HepG2 (cell line): Measurements from ENCODE around the gene SLCO2A1. TPM values are rescaled to one million over a fixed set of nuclear protein-coding genes. Genes with fewer than 3 reads are reported as not detected.

Experiments used
- ATAC-seq: fragments of 200-7000 bp; cut with Tn5 transposase; 3 replicates; pipeline ENCODE4 v1.9.1; 2020; ENCODE audit warnings: mild to moderate bottlenecking, moderate library complexity
- BruUV-seq: library from RNA; stranded (reverse); fragments of 400-500 nt; replicated peaks from 2 replicates; lab custom pipeline; 2021; lab: Mats Ljungman, UMichigan
- CTCF ChIA-PET: fragments of 300-600 bp; formaldehyde crosslinking; extraction: SDS; loops from one replicate; lab custom pipeline; 2021; ENCODE audit warnings: low total read pairs, inconsistent platforms, low intra/inter-chr PET ratio; lab: Yijun Ruan, JAX
- POLR2A ChIA-PET: fragments of 350-600 bp; sonication (Branson Sonifier 250); formaldehyde crosslinking; loops from one replicate; lab custom pipeline; 2020; ENCODE audit warnings: antibody characterized with exemption, inconsistent platforms; lab: Yijun Ruan, JAX
- DNase-seq: peaks from one replicate; pipeline ENCODE4 v3.0.0-alpha.2; 2015; ENCODE audit warnings: low spot score
- FAIRE-seq: peaks from 3 replicates; lab custom pipeline; 2011; peaks lifted over from hg19 to GRCh38; lab: Jason Lieb, UNC
- H2AFZ ChIP-seq: one replicate; pipeline ENCODE4 v1.6.1; 2011; ENCODE audit warnings: low read length, inconsistent platforms
- H3K27ac ChIP-seq: fragments of 300-600 bp; 3 replicates; pipeline ENCODE4 v1.8.0; 2011; ENCODE audit warnings: mixed run types, mild to moderate bottlenecking, mixed read lengths, low read length, inconsistent platforms; ENCODE audit not compliant: insufficient read depth; ENCODE audit errors: extremely low read length
- H3K27me3 ChIP-seq, 2 experiments: fragments of 200-600 bp in 1 of 2; 2 replicates in 1 of 2; 3 replicates in 1 of 2; pipeline versions ENCODE4 v1.6.0 to v1.8.0; 2011; ENCODE audit warnings: low read length in 2 of 2, mild to moderate bottlenecking in 2 of 2, moderate library complexity in 2 of 2, inconsistent platforms in 1 of 2; ENCODE audit not compliant: insufficient read depth in 2 of 2, control insufficient read depth in 1 of 2
- H3K36me3 ChIP-seq, 2 experiments: fragments of 200-600 bp in 1 of 2; replicated peaks in 1 of 2; 2 replicates in 1 of 2; 3 replicates in 1 of 2; pipeline versions ENCODE4 v1.5.1 to v1.8.0; 2011; ENCODE audit warnings: low read length in 2 of 2, inconsistent platforms in 1 of 2; ENCODE audit not compliant: insufficient read depth in 2 of 2, control insufficient read depth in 1 of 2
- H3K4me1 ChIP-seq: 2 replicates; pipeline ENCODE4 v1.5.1; 2012; ENCODE audit warnings: low read length, inconsistent platforms; ENCODE audit not compliant: insufficient read depth
- H3K4me2 ChIP-seq: 2 replicates; pipeline ENCODE4 v1.6.0; 2011; ENCODE audit warnings: low read depth, low read length, inconsistent platforms
- H3K4me3 ChIP-seq, 3 experiments: fragments of 200-600 bp in 1 of 3; sonication (generic), shearing (Covaris generic) in 1 of 3; replicated peaks in 1 of 3; 2 replicates each; pipeline ENCODE4 v1.5.1; 2011 to 2016; ENCODE audit warnings: low read length in 3 of 3, inconsistent platforms in 2 of 3, low read depth in 2 of 3, mild to moderate bottlenecking in 2 of 3, control low read depth in 1 of 3, mixed read lengths in 1 of 3; ENCODE audit not compliant: insufficient read depth in 1 of 3
- H3K79me2 ChIP-seq: one replicate; pipeline ENCODE4 v1.6.1; 2011; ENCODE audit warnings: low read length, inconsistent platforms; ENCODE audit not compliant: insufficient read depth
- H3K9ac ChIP-seq: 2 replicates; pipeline ENCODE4 v1.6.0; 2011; ENCODE audit warnings: mild to moderate bottlenecking, low read depth, low read length, inconsistent platforms; ENCODE audit not compliant: insufficient read depth
- H3K9me3 ChIP-seq: 2 replicates; pipeline ENCODE4 v1.5.1; 2012; ENCODE audit warnings: mild to moderate bottlenecking, low read length
- H4K20me1 ChIP-seq: 2 replicates; pipeline ENCODE4 v1.6.0; 2011; ENCODE audit warnings: inconsistent platforms, mild to moderate bottlenecking, low read length, moderate library complexity; ENCODE audit not compliant: insufficient read depth
- CC2D1A ChIP-seq: sonication (generic); formaldehyde crosslinking; IDR thresholded peaks from 2 replicates; pipeline ENCODE4 v1.8.1; 2023; ENCODE audit warnings: mild to moderate bottlenecking, missing genetic modification reagents
- GATA4 ChIP-seq: sonication (generic); IDR thresholded peaks from 2 replicates; pipeline ENCODE4 v1.6.1; 2016; ENCODE audit warnings: antibody characterized with exemption, low read depth, borderline replicate concordance
- HMG20B ChIP-seq: conservative IDR thresholded peaks from 2 replicates; pipeline ENCODE4 v1.6.1; 2016; ENCODE audit warnings: missing genetic modification reagents, missing compliant biosample characterization
- HOXD1 ChIP-seq: sonication (generic); formaldehyde crosslinking; IDR thresholded peaks from 2 replicates; pipeline ENCODE4 v1.5.0; 2020; ENCODE audit warnings: missing genetic modification reagents
- KDM3A ChIP-seq: IDR thresholded peaks from 2 replicates; pipeline ENCODE4 v1.6.1; 2018; ENCODE audit warnings: low read depth, missing compliant biosample characterization
- MAFK ChIP-seq, 2 experiments: IDR thresholded peaks in 1 of 2; conservative IDR thresholded peaks in 1 of 2; 2 replicates each; pipeline ENCODE4 v1.6.1; 2011; ENCODE audit warnings: improper control_type of control experiment in 2 of 2, low read length in 2 of 2
- RARA ChIP-seq: IDR thresholded peaks from 2 replicates; pipeline ENCODE4 v1.6.1; 2016; ENCODE audit warnings: missing genetic modification reagents, missing compliant biosample characterization
- RELA ChIP-seq: sonication (generic); formaldehyde crosslinking; IDR thresholded peaks from 2 replicates; pipeline ENCODE4 v1.4.0; 2020; ENCODE audit warnings: missing genetic modification reagents
- RFXAP ChIP-seq: sonication (generic); formaldehyde crosslinking; IDR thresholded peaks from 2 replicates; pipeline ENCODE4 v1.4.0; 2020; ENCODE audit warnings: missing genetic modification reagents, borderline replicate concordance
- SNRNP70 ChIP-seq: fragments of 200-400 bp; formaldehyde crosslinking; IDR thresholded peaks from 2 replicates; pipeline ENCODE4 v1.6.1; 2017; ENCODE audit warnings: mild to moderate bottlenecking, low read depth, low read length, moderate library complexity
- ZNF607 ChIP-seq: sonication (generic); formaldehyde crosslinking; IDR thresholded peaks from 2 replicates; pipeline ENCODE4 v1.5.1; 2020; ENCODE audit warnings: missing genetic modification reagents, mild to moderate bottlenecking, borderline replicate concordance
- ZNF768 ChIP-seq: sonication (generic); formaldehyde crosslinking; IDR thresholded peaks from 2 replicates; pipeline ENCODE4 v1.4.0; 2020; ENCODE audit warnings: missing genetic modification reagents
- WGBS: methylation state at CpG from one replicate; pipeline ENCODE4 v1.1.6; 2017; ENCODE audit warnings: low lambda C conversion rate; 5-methylcytosine and 5-hydroxymethylcytosine counted together
- in situ Hi-C: cut with HindIII; loops from 2 replicates; pipeline ENCODE4 v1.10.0; 2017; ENCODE audit warnings: low pct_unique_long_range_greater_than_20kb; ENCODE audit not compliant: extremely low pct_ligation_motif_present
- intact Hi-C: fragments of 100-400 bp; cut with micrococcal nuclease; formaldehyde crosslinking; loops from one replicate; pipeline ENCODE4 v1.10.0; 2022; ENCODE audit not compliant: unreplicated experiment
- polyA plus RNA-seq, 8 experiments: library from polyadenylated mRNA; depleted of rRNA in 3 of 8; stranded (reverse) in 7 of 8; unstranded in 1 of 8; fragments of >200 nt; fragmentation: Illumina TruSeq in 4 of 8; extraction: Trizol in 4 of 8; gene quantifications; 2 replicates each; pipeline versions ENCODE4 v1.2.1 to v1.2.3, GENCODE V29; 2011 to 2016; ENCODE audit warnings: low read depth in 4 of 8, missing spikeins in 1 of 8, mixed read lengths in 1 of 8; ENCODE audit not compliant: insufficient read depth in 1 of 8
- total RNA-seq, 5 experiments: library from RNA; depleted of rRNA; stranded (reverse); fragments of >200 nt; fragmentation: Illumina TruSeq; extraction: Trizol; gene quantifications; 2 replicates each; pipeline ENCODE4 v1.2.3, GENCODE V29; 2016; ENCODE audit warnings: low read depth in 1 of 5
- TF ChIP-seq, protein P1 (sequence below): fragments of 450-650 bp; IDR thresholded peaks from 2 replicates; pipeline ENCODE4 v1.6.1; 2017

The SLCO2A1 gene
- total and polyA plus RNA-seq, 2 of the 13 experiments (the other 11 are each of a cell fraction or from before 2014, with no cell fraction given), result 0.04 TPM; not detected in 1

DNA sequence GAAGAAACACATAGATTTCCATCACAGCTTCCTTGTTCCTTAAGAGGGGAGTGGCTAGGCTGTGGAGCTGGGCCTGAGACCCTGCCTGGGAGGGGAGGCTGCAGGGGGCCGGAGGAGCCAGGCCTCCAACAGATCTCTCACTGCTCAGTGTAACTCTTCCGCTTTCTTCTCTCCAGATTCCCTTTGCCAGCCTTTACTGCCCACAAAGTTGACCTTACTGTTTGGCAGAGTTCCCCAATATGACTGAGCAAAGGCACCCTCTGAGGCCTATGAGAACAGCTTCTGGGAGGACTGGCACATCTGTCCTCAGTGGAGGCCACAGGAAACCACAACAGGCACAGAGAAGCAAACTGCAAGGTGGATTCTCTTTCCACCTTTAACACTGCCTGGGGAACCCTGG lies 38.1 kb downstream of the SLCO2A1 start:
- no peaks in the 10 kb centered on the region for H3K79me2 ChIP-seq
- FAIRE-seq, result no peak
- H3K4me2 ChIP-seq, result no peak overlapping the region
- WGBS, result 65% methylated on average over 2 of the region's 2 CpGs
- no peaks in the 10 kb centered on the region for H3K4me1 ChIP-seq
- DNase-seq, result no peak
- CTCF ChIA-PET, result no interaction called here
- in situ Hi-C loops (no loop called here), intact Hi-C loops (no loop called here)
- no peak overlapping the region for H3K27ac ChIP-seq
- H3K36me3 ChIP-seq, result no peaks in the 10 kb centered on the region
- H3K27me3 ChIP-seq, result peaks cover 3 to 34% of the 10 kb centered on the region in 2 experiments; a peak in 2 of 5 replicates
- no peaks in the 10 kb centered on the region for H4K20me1 ChIP-seq
- no peak overlapping the region for H2AFZ ChIP-seq
- no peaks in the 10 kb centered on the region for H3K9me3 ChIP-seq
- no peak for ATAC-seq
- POLR2A ChIA-PET, result no interaction called here
- no peak for TF ChIP-seq HMG20B (CRISPR knock-in tag)
- no peak overlapping the region for H3K4me3 ChIP-seq
- BruUV-seq, result no TSS peak
- no peak overlapping the region for H3K9ac ChIP-seq

DNA sequence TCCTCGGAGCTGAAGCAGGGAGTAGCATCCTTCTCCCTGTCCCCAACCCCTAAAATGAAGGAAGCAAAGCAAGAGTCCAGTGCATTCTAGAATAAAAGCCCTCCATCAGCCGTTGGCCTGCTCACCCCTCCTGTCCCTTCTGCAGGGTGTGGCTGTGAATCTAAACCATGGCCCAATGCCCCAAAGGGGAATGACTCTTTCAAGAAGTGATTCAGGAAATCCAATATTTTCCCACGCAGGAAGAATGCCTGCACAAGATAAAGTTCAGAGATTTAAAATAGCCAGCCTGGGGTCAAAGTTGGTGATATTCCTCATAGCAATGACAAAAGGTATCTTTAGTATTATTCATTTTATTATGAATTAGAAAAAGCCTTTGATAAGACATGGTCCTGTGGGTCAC lies 38.5 kb downstream of the SLCO2A1 start:
- H3K4me1 ChIP-seq, result no peaks in the 10 kb centered on the region
- WGBS, result 29% methylated on average over 3 of the region's 3 CpGs
- TF ChIP-seq GATA4 (no peak), ZNF607 (CRISPR knock-in tag) (no peak), ZNF768 (CRISPR knock-in tag) (no peak), CC2D1A (CRISPR knock-in tag) (no peak), KDM3A (no peak), RFXAP (CRISPR knock-in tag) (no peak), RARA (CRISPR knock-in tag) (no peak), RELA (CRISPR knock-in tag) (no peak), HOXD1 (CRISPR knock-in tag) (no peak), MAFK (conservative IDR thresholded peaks at IDR 0.05 in 1 of 2, IDR thresholded peaks at IDR 0.05 in 1 of 2; ENCODE audit: low read length in 2 of 2) (no peak), SNRNP70 (no peak)
- TF ChIP-seq, protein P1, sequence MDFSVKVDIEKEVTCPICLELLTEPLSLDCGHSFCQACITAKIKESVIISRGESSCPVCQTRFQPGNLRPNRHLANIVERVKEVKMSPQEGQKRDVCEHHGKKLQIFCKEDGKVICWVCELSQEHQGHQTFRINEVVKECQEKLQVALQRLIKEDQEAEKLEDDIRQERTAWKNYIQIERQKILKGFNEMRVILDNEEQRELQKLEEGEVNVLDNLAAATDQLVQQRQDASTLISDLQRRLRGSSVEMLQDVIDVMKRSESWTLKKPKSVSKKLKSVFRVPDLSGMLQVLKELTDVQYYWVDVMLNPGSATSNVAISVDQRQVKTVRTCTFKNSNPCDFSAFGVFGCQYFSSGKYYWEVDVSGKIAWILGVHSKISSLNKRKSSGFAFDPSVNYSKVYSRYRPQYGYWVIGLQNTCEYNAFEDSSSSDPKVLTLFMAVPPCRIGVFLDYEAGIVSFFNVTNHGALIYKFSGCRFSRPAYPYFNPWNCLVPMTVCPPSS, result no peak
- no peak overlapping the region for H3K4me3 ChIP-seq
- ChIA-PET POLR2A (no interaction called here), CTCF (no interaction called here)
- no peak overlapping the region for H2AFZ ChIP-seq
- intact Hi-C loops (no loop called here), in situ Hi-C loops (no loop called here)
- no peak overlapping the region for H3K4me2 ChIP-seq
- H3K9ac ChIP-seq, result no peak overlapping the region
- H3K9me3 ChIP-seq, result no peaks in the 10 kb centered on the region
- H3K79me2 ChIP-seq, result no peaks in the 10 kb centered on the region
- FAIRE-seq, result no peak
- no peaks in the 10 kb centered on the region for H3K36me3 ChIP-seq
- peaks cover 3 to 31% of the 10 kb centered on the region in 2 experiments; a peak in 2 of 5 replicates for H3K27me3 ChIP-seq
- H3K27ac ChIP-seq, result no peak overlapping the region
- no peaks in the 10 kb centered on the region for H4K20me1 ChIP-seq
- no TSS peak for BruUV-seq
- no peak for ATAC-seq
- DNase-seq, result no peak
